Measurements from ENCODE around the gene DECR2. TPM values are rescaled to one million over a fixed set of nuclear protein-coding genes. Genes with fewer than 3 reads are reported as not detected.

The DECR2 gene
- total and polyA plus RNA-seq, 11 donors: 6.9 to 20.6 (median 12.2) TPM

GRCh38 chr16:356741-357140, 44.9 kb upstream of the DECR2 start:
- DNase-seq (no peak), ATAC-seq (no peak)
- no peaks in the 10 kb centered on the region for H3K36me3 ChIP-seq
- H3K9me3 ChIP-seq: no peaks in the 10 kb centered on the region
- intact Hi-C loops (cut with DNase I): loop anchor here in 2 of 10 donors (10.0 kb wide), 1 partner anchor 132 kb away; the partner anchor contains the start of gene LUC7L (in 2 of the 2)
- H3K27me3 ChIP-seq: no peaks in the 10 kb centered on the region
- TF ChIP-seq CTCF (IDR thresholded peaks at IDR 0.05) (no peak), POLR2A (IDR thresholded peaks at IDR 0.05) (no peak)
- 64 to 71% (median 67%) methylated on average over 12 of the region's 12 CpGs for WGBS, 4 donors
- no peak overlapping the region for H3K4me3 ChIP-seq
- no peak overlapping the region for H3K27ac ChIP-seq
- peaks cover 0 to 10% (median 3%) of the 10 kb centered on the region in 12 donors for H3K4me1 ChIP-seq

GRCh38 chr16:359067-359763, 42.5 kb upstream of the DECR2 start:
- 73 to 80% (median 79%) methylated on average over 17 to 19 of the region's 19 CpGs for WGBS, 4 donors
- intact Hi-C loops (cut with DNase I): loop anchor here in 2 of 10 donors (10.0 kb wide), 1 partner anchor 134 kb away; the partner anchor contains the start of gene LUC7L (in 2 of the 2)

GRCh38 chr16:359871-360697, 41.6 kb upstream of the DECR2 start:
- H3K27ac ChIP-seq: no peak overlapping the region
- no peaks in the 10 kb centered on the region for H3K36me3 ChIP-seq
- H3K9me3 ChIP-seq: no peaks in the 10 kb centered on the region
- no peak for ATAC-seq
- TF ChIP-seq POLR2A (IDR thresholded peaks at IDR 0.05) (no peak), CTCF (IDR thresholded peaks at IDR 0.05) (no peak)
- no peaks in the 10 kb centered on the region for H3K4me1 ChIP-seq
- intact Hi-C loops (cut with DNase I): loop anchor here in 8 of 10 donors (5.0 to 10.0 kb wide), 3 partner anchors 135 to 253 kb away; partner anchors contain the start of gene LUC7L (in 2 of the 8)
- WGBS, 4 donors: 90 to 92% (median 91%) methylated on average over 44 to 47 of the region's 47 CpGs
- H3K4me3 ChIP-seq: no peak overlapping the region
- H3K27me3 ChIP-seq: peaks cover 0 to 6% (median 0%) of the 10 kb centered on the region in 9 donors
- DNase-seq: no peak

More at GRCh38 chr16:359067-359763, 42.5 kb upstream of the DECR2 start:
- H3K36me3 ChIP-seq: no peaks in the 10 kb centered on the region
- DNase-seq: peak in 1 of 5 donors; percentile 19
- peaks cover 0 to 6% (median 0%) of the 10 kb centered on the region in 9 donors for H3K27me3 ChIP-seq
- no peak for ATAC-seq
- no peak for TF ChIP-seq POLR2A (IDR thresholded peaks at IDR 0.05)
- TF ChIP-seq CTCF (IDR thresholded peaks at IDR 0.05): no peak
- H3K4me1 ChIP-seq: no peaks in the 10 kb centered on the region
- no peak overlapping the region for H3K27ac ChIP-seq
- H3K9me3 ChIP-seq: no peaks in the 10 kb centered on the region
- no peak overlapping the region for H3K4me3 ChIP-seq
